Measurements from ENCODE around the gene RBM6.
A peak's percentile ranks its signal among the peaks of the same experiment; 100 is the strongest.
"Not testable (repeated sequence)": the region's sequence is repeated elsewhere in the genome, so short reads cannot be mapped to it uniquely, and the experiment has no call there.

The RBM6 gene

DNA sequence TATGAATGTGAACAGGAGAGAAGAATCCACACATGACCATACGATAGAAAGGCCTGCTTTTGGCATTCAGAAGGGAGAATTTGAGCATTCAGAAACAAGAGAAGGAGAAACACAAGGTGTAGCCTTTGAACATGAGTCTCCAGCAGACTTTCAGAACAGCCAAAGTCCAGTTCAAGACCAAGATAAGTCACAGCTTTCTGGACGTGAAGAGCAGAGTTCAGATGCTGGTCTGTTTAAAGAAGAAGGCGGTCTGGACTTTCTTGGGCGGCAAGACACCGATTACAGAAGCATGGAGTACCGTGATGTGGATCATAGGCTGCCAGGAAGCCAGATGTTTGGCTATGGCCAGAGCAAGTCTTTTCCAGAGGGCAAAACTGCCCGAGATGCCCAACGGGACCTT lies 28.4 kb downstream of the RBM6 start:
- no peak for DNase-seq

DNA sequence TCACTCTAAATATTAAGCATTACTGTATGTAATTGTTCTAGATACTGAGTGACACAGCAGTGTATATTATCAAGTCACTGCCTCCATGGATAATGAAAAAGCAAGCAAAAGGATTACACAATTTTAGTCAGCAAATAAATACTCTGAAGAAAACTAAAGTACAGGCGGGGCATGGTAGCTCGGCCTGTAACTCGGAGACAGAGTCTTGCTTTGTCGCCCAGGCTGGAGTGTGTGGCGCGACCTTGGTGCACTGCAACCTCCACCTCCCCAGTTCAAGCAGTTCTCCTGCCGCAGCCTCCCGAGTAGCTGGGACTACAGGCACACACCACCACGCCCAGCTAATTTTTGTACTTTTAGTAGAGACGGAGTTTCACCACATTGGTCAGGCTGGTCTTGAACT lies 32.7 kb downstream of the RBM6 start:
- no peak for DNase-seq

DNA sequence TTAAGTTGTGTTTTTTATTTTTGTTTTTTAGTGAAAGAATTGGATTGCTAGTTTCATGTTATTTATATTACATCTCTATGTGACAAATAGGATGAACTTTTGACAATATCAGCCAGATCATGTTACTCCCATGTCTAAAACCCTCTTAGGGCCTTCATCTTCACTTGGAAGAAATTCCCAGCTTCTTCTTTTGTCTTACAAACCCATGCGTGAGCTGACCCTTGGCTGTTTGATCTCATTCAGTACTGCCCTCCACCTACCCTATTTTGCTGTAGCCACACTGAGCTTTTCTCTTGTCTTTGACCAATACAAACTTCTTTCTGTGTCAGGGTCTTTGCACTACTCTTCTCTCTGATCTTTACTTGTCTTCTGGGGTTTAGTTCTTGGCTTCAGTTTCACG lies 37.0 kb downstream of the RBM6 start:
- DNase-seq = no peak

DNA sequence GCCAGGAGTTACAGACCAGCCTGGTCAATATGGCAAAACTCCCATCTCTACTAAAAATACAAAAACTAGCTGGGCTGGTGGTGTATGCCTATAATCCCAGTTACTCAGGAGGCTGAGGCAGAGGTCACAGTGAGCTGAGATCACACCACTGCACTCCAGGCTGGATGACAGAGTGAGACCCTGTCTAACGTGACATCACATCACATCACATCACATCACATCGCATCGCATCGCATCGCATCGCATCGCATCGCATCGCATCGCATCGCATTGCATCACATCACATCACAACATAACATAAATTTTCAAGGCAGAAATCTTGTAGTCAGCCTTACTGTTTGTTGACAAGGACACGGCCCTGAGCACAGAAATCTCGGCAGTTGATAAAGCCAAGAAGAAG lies 44.4 kb downstream of the RBM6 start:
- DNase-seq = no peak

DNA sequence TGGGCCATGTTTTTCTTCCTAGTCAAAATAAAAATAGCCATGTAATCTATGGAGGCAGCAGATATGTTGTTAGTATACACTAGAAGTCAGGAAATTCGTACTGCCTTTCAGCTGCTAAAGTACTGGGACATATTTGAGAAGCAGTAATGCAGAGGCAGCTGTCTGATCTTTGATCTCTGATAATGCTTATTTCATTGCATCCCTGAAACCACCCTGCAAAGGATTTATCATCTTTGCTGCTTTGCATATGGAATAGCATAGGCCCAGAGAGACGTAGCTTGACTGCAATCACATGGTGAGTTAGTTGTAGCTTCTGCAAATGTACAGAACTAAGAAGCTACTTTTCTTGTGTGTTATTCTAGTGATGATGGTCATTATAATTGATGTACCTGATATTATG lies 52.4 kb downstream of the RBM6 start:
- no peak for DNase-seq

GRCh38 chr3:49994476-49994875 lies 54.5 kb downstream of the RBM6 start:
- DNase-seq = no peak

- no peak for DNase-seq
Observed at GRCh38 chr3:49996016-49996415, 56.1 kb downstream of the RBM6 start.

GRCh38 chr3:49997862-49998261 lies 57.9 kb downstream of the RBM6 start:
- DNase-seq = no peak

GRCh38 chr3:49998326-49998725 lies 58.4 kb downstream of the RBM6 start:
- no peak for DNase-seq

GRCh38 chr3:50001511-50001910 lies 61.6 kb downstream of the RBM6 start:
- DNase-seq = no peak

DNA sequence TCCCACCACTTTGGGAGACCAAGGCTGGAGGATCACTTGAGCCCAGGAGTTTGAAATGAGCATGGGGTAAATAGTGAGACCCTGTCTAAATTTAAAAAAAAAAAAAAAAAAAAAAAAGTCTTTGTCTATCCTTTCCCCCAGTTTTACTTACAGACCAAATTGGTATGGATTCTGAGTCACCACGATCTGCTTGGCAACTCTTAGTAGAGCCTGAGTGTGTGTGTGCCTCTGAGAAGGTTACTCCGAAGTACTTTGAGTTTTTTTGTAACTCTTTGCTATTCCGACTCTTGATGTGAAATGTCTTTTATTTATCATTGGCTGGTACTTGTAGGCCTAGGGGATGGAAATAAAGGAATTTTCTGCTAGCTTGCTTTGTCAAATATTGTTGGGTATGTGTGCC lies 63.3 kb downstream of the RBM6 start:
- DNase-seq = no peak

DNA sequence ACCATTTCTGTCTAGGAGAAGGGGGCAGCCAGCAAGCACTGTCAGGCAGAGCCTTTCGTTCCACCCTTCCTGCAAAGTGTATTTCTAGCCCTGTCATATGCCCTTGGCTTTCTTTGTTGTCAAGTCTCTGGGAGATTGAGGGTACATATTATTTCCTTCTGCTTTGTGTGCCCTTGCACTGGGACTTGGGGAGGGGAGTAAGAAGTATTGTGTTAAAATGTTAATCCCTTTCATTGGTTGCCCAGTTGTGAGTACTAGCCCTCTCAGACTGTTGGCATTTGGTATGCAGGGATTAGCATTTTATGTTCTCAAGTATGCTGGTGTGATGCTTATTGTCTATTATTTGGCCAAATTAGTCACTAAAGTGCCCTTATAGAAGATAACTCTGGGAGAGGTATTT lies 63.9 kb downstream of the RBM6 start:
- no peak for DNase-seq

- no peak for DNase-seq
Observed at GRCh38 chr3:50008931-50009330, 69.0 kb downstream of the RBM6 start.

- no peak for DNase-seq
Observed at GRCh38 chr3:50010959-50011358, 71.0 kb downstream of the RBM6 start.

- DNase-seq = no peak
Observed at GRCh38 chr3:50015918-50016317, 76.0 kb downstream of the RBM6 start.

GRCh38 chr3:50028346-50028745 lies 88.4 kb downstream of the RBM6 start:
- DNase-seq = no peak

GRCh38 chr3:50031201-50031600 lies 91.3 kb downstream of the RBM6 start:
- DNase-seq = not testable (repeated sequence)

- no peak for DNase-seq
Observed at GRCh38 chr3:50044976-50045375, 105.0 kb downstream of the RBM6 start.

GRCh38 chr3:50047426-50047825 lies 107.5 kb downstream of the RBM6 start:
- no peak for DNase-seq

- DNase-seq = no peak
Observed at GRCh38 chr3:50050361-50050760, 110.4 kb downstream of the RBM6 start.

DNA sequence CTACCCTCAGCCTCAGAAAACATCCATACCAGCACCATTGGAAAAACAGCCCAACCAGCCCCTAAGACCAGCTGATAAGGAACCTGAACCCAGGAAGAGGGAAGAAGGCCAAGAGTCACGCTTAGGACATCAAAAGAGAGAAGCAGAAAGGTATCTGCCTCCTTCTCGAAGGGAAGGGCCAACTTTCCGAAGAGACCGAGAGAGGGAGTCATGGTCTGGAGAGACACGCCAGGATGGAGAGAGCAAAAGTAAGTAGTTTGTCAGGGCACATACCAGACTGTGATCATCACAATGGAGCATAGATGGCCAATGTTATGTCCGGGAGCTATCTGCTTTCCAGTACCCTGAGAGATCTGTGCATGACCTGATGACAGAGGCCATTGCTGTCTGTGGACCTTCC lies 117.8 kb downstream of the RBM6 start:
- DNase-seq = no peak

DNA sequence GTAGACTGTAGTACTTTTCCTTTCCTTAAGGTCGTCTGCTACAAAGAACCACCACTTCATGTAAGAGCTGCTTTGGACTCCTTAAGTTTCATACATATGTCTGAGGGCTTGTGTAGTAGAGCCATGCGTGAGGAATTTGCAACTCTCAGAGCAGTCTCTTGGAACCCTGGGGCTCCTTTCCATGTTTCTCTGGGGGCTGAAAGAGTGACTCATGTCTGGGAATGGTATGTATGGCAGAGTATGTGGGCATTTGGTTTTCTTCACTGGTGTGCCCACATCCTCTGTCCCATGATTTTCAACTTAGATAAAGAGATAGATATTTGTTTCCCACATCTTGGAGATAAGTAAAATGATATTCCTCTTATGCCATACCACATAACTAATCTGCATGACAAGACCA lies 128.2 kb downstream of the RBM6 start:
- peak in 1 of 51 donors; percentile 2 for DNase-seq

DNA sequence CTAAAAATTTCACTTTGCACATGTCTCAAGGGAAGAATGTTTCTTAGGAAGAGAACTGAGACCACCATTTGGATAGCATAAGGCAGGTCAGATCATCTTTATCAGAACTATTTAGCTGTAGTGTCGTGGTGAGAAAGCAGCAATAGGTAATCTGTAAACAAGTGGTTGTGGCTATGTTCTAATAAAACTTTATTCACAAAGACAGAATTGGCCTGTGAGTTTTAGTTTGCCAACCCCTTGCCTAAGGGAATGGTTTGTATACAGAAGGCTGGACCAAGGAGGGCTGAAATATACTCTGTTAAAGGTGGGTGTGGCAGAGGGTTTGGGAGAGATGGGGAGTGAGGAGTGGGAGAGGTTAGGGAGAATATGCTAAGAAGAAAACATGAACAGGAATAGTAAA lies 138.1 kb downstream of the RBM6 start:
- DNase-seq = no peak

GRCh38 chr3:50078622-50079021 lies 138.7 kb downstream of the RBM6 start:
- no peak for DNase-seq

- DNase-seq = not testable (repeated sequence)
Observed at GRCh38 chr3:50084951-50085350, 145.0 kb downstream of the RBM6 start.

Data from hypothalamus (tissue), 51 donors.